Activated CD4-positive, CD25-positive, alpha-beta regulatory T cell treated with anti-CD3 and anti-CD28 coated beads, Interleukin-2, amount 50 U/mL, for 72 hours (primary cell): ENCODE data around the gene ACIN1.

Experiments
- DNase-seq: peaks from one replicate; pipeline ENCODE4 v3.0.0; 2021

The ACIN1 gene

GRCh38 chr14:23009483-23009938, 85.4 kb downstream of the ACIN1 start:
- DNase-seq, result no peak

- no peak for DNase-seq
Observed at GRCh38 chr14:23008831-23009230, 86.1 kb downstream of the ACIN1 start.
